C4-2B (cell line): ENCODE results near the gene CCIN.

Experiments used
- ZFX ChIP-seq: fragments of 450-650 bp; IDR thresholded peaks from 2 replicates; pipeline ENCODE4 v1.6.1; 2017
- TF ChIP-seq, protein P1 (sequence below): fragments of 450-650 bp; conservative IDR thresholded peaks from 2 replicates; pipeline ENCODE4 v1.5.1; 2017; ENCODE audit warnings: mild to moderate bottlenecking

DNA sequence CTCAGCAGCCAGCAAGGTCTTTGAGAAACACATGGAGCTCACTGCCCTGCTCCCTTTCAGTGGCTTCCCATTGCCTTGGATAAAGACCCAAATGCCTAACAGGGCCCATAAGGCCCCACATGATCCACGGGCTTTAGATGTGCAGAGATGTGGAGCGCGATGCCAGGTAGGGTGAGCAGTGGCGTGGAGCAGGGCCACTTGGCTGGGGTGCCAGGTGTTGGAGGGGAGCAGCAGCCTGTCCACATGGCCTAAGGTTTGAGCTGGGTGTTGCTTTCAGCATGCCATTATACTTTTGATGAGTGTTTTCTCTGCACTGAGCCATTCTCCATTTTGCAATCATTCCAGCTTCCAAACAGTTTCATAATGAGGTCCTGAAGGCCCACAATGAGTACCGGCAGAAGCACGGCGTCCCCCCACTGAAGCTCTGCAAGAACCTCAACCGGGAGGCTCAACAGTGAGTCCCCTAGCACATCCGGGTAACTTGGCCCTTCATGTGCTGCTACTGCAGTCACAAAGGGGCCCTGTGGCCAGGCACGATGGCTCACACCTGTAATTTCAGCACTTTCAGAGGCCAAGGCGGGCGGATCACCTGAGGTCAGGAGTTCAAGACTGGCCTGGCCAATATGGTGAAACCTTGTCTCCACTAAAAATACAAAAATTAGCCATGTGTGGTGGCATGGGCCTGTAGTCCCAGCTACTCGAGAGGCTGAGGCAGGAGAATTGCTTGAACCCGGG, 21.6 kb upstream of the CCIN start:
- TF ChIP-seq, protein P1, sequence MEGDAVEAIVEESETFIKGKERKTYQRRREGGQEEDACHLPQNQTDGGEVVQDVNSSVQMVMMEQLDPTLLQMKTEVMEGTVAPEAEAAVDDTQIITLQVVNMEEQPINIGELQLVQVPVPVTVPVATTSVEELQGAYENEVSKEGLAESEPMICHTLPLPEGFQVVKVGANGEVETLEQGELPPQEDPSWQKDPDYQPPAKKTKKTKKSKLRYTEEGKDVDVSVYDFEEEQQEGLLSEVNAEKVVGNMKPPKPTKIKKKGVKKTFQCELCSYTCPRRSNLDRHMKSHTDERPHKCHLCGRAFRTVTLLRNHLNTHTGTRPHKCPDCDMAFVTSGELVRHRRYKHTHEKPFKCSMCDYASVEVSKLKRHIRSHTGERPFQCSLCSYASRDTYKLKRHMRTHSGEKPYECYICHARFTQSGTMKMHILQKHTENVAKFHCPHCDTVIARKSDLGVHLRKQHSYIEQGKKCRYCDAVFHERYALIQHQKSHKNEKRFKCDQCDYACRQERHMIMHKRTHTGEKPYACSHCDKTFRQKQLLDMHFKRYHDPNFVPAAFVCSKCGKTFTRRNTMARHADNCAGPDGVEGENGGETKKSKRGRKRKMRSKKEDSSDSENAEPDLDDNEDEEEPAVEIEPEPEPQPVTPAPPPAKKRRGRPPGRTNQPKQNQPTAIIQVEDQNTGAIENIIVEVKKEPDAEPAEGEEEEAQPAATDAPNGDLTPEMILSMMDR, result no peak
- no peak for TF ChIP-seq ZFX
